Spinal cord (tissue), 10 donors: ENCODE results near the gene SLC16A8. TPM values are rescaled to one million over a fixed set of nuclear protein-coding genes. Genes with fewer than 3 reads are reported as not detected.
A peak's percentile ranks its signal among the peaks of the same experiment; 100 is the strongest.

Experiments used
- DNase-seq, 6 donors: peaks; one replicate each; pipeline versions ENCODE4 v3.0.0 to v3.0.0-alpha.2; 2013 to 2015; ENCODE audit warnings: low spot score in 6 of 6, low read depth in 4 of 6
- H3K27ac ChIP-seq: one replicate; pipeline ENCODE4 v1.5.1; 2013; ENCODE audit warnings: low read depth, low read length, control low read depth
- H3K27me3 ChIP-seq: one replicate; pipeline ENCODE4 v1.6.1; 2013; ENCODE audit warnings: low read length; ENCODE audit not compliant: control insufficient read depth, insufficient read depth
- H3K36me3 ChIP-seq: one replicate; pipeline ENCODE4 v1.6.1; 2013; ENCODE audit warnings: low read length; ENCODE audit not compliant: control insufficient read depth, insufficient read depth
- H3K4me1 ChIP-seq: one replicate; pipeline ENCODE4 v1.6.1; 2013; ENCODE audit warnings: low read length; ENCODE audit not compliant: control insufficient read depth, insufficient read depth
- H3K4me3 ChIP-seq: one replicate; pipeline ENCODE4 v1.5.1; 2013; ENCODE audit warnings: low read depth, low read length, control low read depth
- H3K9me3 ChIP-seq: one replicate; pipeline ENCODE4 v1.6.1; 2013; ENCODE audit warnings: low read length; ENCODE audit not compliant: control insufficient read depth, insufficient read depth
- WGBS: methylation state at CpG from one replicate; pipeline ENCODE4 v1.1.5; 2013; ENCODE audit warnings: missing lambda C conversion rate; ENCODE audit not compliant: insufficient coverage; 5-methylcytosine and 5-hydroxymethylcytosine counted together
- polyA plus RNA-seq, 2 donors: library from polyadenylated mRNA; unstranded; fragments of 120-200 nt; gene quantifications; one replicate each; pipeline ENCODE4 v1.2.1, GENCODE V29; 2013; ENCODE audit not compliant: insufficient read length in 2 of 2
- total RNA-seq, 2 donors: library from RNA; depleted of rRNA in 1 of 2; stranded (reverse); fragments of 120-200 nt in 1 of 2; fragments of >200 nt in 1 of 2; gene quantifications; one replicate each; pipeline versions ENCODE4 v1.2.3 to v1.2.4, GENCODE V29; 2013 to 2014
- donor health status: healthy.

Gene SLC16A8
- total and polyA plus RNA-seq, 4 donors = 2.0 to 7.9 (median 5.7) TPM

DNA sequence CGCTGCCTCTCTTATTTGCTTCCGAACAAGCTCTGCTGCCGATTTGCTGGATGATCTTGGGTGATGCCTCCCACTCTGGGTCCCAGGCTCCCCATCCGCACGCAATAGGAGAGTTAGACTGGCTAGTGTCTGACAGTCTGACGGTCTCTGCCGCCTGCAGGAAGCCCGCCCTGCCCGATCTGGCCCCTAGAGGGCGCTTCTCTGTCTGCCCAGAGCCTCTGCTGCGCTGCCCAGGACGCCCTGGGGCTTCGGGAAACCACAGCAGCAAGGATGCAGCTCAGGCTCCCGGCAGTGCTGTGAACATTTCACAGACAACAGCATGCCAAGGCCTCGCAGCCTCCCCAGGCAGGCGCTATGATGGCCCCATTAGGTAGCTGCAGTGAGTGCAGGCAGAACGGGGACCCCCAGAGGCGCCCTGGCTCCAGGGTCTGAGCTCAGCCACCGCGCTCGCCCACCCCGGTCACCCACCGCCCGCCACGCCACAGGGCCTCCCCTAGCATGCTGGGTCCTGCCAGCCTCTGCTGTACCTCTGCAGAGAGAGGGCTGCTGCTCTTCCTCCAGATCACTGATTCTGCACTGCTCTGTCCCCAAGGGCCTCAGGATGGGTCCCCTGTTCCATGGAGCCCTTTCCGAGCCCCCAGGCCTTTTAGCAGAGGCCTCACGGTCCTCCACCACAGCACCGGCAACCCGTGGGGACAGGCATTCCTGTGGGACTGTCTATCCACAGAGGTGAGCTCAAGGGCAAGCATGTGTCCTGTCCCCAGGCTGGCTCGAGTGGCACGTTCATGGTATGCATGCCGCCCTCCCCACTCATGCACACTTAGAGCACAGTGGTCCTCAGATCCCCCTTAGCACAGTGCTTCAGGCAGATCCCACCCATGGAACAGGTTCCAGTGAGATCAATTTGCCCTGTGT, 30.8 kb upstream of the SLC16A8 start:
- Histone ChIP-seq H3K27ac (no peak overlapping the region), H3K4me1 (peaks cover 37% of the 10 kb centered on the region), H3K36me3 (peaks cover 43% of the 10 kb centered on the region), H3K9me3 (no peaks in the 10 kb centered on the region), H3K4me3 (no peak overlapping the region), H3K27me3 (no peaks in the 10 kb centered on the region)
- 44% methylated on average over 30 of the region's 32 CpGs for whole genome bisulfite sequencing
- DNase-seq = peak; percentile 15 to 91 (median 54)

DNA sequence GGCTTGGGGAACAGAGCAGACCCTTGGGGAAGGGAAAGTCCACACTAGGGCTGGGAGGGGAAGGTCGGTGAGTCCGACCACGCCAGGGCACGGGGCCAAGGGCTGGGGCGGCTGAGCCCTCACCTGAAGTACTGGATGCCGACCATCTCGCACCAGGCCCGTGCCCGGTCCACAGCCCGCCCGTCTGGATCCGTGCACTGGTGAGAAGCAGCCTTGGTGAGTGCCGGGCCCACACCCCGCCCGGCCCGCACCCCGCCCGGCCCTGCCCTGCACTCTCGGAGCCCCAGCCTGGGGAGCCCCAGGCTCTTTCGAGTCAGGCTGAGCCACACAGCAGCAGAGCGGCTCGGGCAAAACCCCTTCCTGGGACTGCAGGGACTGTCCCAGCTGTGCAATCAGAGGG, 28.4 kb upstream of the SLC16A8 start:
- peaks cover 57% of the 10 kb centered on the region for H3K36me3 ChIP-seq
- H3K4me1 ChIP-seq = peaks cover 42% of the 10 kb centered on the region
- no peaks in the 10 kb centered on the region for H3K27me3 ChIP-seq
- no peak for DNase-seq
- 94% methylated on average over 19 of the region's 22 CpGs for WGBS
- H3K4me3 ChIP-seq = no peak overlapping the region
- no peaks in the 10 kb centered on the region for H3K9me3 ChIP-seq
- H3K27ac ChIP-seq = no peak overlapping the region

DNA sequence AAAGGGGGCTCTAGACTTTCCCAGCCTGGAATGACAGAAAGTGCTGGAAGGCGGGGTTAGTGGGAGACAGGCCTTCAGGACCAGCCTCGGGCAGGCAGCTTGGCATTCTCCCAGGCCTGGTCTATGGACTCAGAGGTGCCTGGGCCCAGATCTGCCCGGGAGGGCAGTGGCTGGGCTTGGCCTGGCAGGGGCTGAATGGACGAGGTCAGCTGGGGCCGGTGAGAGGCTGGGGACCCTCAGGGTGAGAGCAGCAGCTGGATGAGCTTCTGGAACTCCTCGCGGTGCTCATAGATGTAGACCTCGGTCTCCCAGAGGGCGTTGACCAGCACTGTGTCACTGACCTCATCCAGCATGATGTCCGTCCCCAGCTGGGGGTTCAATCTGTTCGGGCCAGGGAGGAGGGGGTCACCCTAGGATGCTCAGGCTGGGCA, 28.0 kb upstream of the SLC16A8 start:
- Histone ChIP-seq H3K27ac (no peak overlapping the region), H3K27me3 (no peaks in the 10 kb centered on the region), H3K36me3 (peaks cover 60% of the 10 kb centered on the region), H3K4me3 (no peak overlapping the region), H3K9me3 (no peaks in the 10 kb centered on the region), H3K4me1 (peaks cover 42% of the 10 kb centered on the region)
- DNase-seq = no peak
- 80% methylated on average over 11 of the region's 11 CpGs for WGBS

DNA sequence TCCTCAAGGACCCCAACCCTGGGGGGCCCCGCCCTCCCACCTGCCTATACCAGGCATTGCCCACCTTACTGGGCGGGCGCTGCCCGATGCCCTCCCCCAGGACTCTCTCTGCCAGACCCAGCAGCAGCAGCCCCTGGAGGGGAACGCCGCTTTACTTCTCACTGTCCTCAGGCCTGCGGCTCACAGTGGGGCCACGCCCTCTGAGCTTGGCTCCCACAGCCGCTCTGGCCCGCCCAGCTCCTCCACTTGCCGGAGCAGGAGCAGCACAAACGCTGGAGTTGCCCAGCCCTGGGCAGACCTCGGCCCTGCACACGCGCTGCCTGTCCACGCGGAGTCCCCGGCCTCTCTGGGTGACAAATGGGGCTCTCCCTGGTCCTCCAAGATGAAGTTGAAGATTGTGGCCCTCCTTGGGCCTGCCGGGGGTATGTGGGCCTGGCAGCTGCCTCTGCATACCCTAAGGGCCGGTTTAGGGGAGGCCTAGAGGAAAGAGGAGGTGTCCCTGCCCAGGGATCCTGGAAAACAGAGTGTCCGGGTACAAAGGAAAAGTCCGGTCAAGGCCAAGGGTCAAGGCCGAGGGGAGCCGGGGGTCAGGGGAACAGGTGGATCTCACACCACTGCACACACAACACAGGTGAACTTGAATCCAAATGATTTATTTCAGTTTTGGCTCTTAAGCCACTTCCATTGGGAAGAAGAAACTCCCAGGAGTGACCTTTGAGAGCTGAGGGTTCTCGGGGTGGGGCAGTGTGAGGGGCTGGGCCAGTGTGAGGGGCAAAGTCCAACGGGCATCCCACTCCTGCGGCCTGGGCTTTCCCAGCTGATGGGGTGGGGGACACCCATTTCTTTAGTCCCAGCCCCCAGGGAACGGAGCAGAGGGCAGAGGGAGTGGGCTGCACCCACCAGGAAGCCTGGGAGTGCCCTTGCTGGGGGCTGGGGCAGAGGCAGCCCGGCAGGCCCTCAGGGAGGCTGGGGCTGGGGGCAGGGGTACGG, 27.2 kb upstream of the SLC16A8 start:
- WGBS = 69% methylated on average over 27 of the region's 30 CpGs
- peaks cover 42% of the 10 kb centered on the region for H3K4me1 ChIP-seq
- H3K27ac ChIP-seq = no peak overlapping the region
- peaks cover 60% of the 10 kb centered on the region for H3K36me3 ChIP-seq
- no peak overlapping the region for H3K4me3 ChIP-seq
- H3K27me3 ChIP-seq = no peaks in the 10 kb centered on the region
- no peak for DNase-seq
- H3K9me3 ChIP-seq = no peaks in the 10 kb centered on the region

DNA sequence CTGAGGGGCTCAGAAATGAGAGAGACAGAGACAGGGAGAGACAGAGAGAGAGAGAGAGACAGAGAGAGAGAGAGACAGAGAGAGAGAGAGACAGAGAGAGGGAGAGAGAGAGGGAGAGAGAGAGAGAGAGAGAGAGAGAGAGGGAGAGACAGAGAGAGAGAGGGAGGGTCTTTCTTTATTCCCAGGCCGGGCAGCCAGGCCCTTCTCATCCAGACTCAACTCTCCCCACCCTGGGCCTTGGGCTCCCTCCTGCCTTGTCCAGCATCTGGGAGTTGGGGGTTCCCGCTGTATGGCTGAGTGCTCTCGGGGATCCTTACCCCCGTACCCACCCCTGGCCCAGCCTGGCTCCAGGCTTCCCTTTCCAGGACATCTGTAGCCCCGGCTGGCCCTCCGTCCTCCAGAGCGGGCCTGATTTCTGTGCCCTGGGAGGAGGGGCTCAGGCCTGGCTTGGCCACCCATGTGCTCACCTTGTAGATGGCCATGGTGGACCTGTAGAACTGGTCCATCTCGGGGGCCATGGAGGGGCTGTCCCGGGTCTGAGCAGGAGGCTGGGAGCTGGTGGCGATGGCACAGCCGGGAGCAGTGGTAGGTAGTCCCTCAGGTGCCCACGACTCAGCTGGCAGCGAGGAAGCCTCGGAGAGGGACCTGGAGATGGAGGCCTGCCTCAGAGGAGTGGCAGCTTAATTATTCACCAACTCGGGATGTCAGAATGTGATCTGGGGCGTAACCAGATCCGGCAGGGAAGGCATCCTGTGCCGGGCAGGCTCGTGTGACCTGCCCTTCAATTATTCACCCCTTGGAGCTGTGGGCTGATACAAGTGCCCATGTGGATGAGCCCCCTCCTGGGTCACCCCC, 26.3 kb upstream of the SLC16A8 start, which contains the start of gene BAIAP2L2:
BAIAP2L2 (minus strand) TSS at position 677 of the 855 bp plus-strand sequence; CDS start at position 518, 159 bp downstream.
- DNase-seq = no peak
- Histone ChIP-seq H3K9me3 (no peaks in the 10 kb centered on the region), H3K27ac (no peak within 1 kb of the TSS), H3K36me3 (peaks cover 54% of the 10 kb centered on the region), H3K4me3 (no peak within 1 kb of the TSS), H3K4me1 (peaks cover 37% of the 10 kb centered on the region), H3K27me3 (no peaks in the 10 kb centered on the region)
- WGBS = 66% methylated on average over 18 of the region's 19 CpGs

DNA sequence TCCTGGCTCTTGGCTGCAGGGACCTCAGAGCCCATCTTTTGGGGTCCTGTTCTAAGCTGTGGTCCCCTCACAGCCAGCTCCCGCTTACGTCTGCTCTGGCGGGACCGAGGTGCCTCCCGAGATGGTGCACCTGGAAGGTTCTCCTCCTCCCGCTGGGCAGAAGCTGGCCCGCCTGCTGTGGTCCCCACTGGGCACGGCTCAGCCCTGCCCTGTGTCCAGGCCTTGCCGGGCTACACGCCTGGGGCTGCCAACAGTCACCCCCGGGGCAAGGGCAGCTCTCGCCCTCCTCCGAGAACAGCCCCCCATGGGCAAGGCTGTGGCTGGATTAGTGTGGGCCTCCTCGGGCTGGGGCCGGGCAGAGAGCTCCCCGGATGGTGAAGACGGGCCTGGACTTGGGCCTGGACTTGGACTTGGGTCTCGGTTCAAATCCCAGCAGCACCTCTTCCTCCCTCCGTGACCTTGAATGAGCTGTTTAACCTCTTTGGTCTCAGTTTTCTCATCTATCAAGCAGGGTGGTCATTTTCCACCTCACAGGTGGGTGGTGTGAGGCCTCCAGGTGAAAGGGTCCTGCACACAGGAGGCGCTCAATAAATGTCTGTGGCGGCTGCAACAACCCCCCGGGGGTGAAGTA, 25.5 kb upstream of the SLC16A8 start:
- DNase-seq = peak in 1 of 6 donors; percentile 30
- H3K27me3 ChIP-seq = no peaks in the 10 kb centered on the region
- 88% methylated on average over 21 of the region's 22 CpGs for WGBS

DNA sequence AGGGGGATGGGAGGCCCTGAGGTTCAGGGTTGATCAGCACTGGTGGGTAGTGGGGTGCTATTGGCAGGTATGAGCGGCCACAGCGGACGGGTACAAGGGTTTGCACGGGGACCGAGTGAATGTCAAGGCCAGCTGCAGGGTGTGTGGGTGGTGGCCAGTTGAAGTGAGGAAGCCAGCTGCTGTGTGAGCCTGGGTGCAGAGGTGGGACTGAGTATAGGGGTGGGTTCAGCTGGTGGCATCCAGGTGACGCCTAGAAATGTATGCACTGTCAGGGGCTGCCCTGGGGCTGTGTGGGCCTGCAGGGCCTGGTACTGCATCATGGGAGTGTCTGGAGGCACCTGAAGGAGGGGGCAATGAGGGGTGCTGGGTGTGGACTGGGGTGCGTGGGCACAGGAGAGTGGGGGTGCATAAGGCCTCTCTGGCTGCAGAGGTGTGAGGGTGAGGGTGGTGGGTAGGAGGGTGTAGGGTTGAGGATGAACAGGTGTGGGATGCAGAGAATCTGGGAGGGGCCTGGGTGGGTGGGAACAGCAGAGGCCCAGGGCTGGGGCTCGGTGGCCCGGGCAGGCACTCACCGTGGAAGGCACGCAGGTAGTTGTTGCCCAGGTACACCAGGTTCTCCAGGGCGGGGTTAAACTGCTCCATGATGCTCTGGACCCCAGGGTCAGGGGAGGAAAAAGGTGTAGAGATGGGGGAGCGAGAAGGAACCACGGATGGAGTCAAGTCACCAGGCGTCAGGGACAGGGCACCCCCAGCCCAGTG, 24.8 kb upstream of the SLC16A8 start:
- Histone ChIP-seq H3K4me3 (no peak overlapping the region), H3K27ac (no peak overlapping the region), H3K36me3 (peaks cover 50% of the 10 kb centered on the region), H3K4me1 (peaks cover 22% of the 10 kb centered on the region), H3K9me3 (no peaks in the 10 kb centered on the region), H3K27me3 (no peaks in the 10 kb centered on the region)
- no peak for DNase-seq
- 90% methylated on average over 12 of the region's 15 CpGs for WGBS

More for the DNA sequence above, 25.5 kb upstream of the SLC16A8 start:
- Histone ChIP-seq H3K27ac (no peak overlapping the region), H3K36me3 (peaks cover 50% of the 10 kb centered on the region), H3K4me3 (no peak overlapping the region), H3K4me1 (peaks cover 30% of the 10 kb centered on the region), H3K9me3 (no peaks in the 10 kb centered on the region)
